ENCODE data around the gene TSPO.

- no peak for TF ChIP-seq EZH2 (IDR thresholded peaks at IDR 0.05)
- TF ChIP-seq POLR2AphosphoS5 (IDR thresholded peaks at IDR 0.05; ENCODE audit: borderline replicate concordance, low read depth, low read length): no peak
Measured at GRCh38 chr22:43170131-43170480, 18.7 kb downstream of the TSPO start.

Measured in SK-N-MC (cell line).